22Rv1 (cell line): Measurements from ENCODE around the gene HERC3.
A peak's percentile ranks its signal among the peaks of the same experiment; 100 is the strongest.

ENCODE experiments used
- H3K27ac ChIP-seq: fragments of 450-650 bp; 2 replicates; pipeline ENCODE4 v1.5.1; 2017
- CTCF ChIP-seq: fragments of 450-650 bp; IDR thresholded peaks from 2 replicates; pipeline ENCODE4 v1.5.1; 2017; ENCODE audit warnings: mild to moderate bottlenecking
- ZFX ChIP-seq: fragments of 450-650 bp; IDR thresholded peaks from 2 replicates; pipeline ENCODE4 v1.6.1; 2017; ENCODE audit warnings: antibody characterized with exemption, borderline replicate concordance

The HERC3 gene

GRCh38 chr4:88659890-88660208, 67.6 kb downstream of the HERC3 start:
- TF ChIP-seq CTCF = no peak
- no peak for TF ChIP-seq ZFX
- H3K27ac ChIP-seq = no peak overlapping the region

GRCh38 chr4:88660446-88661294, 68.4 kb downstream of the HERC3 start:
- no peak for TF ChIP-seq CTCF
- no peak for TF ChIP-seq ZFX
- H3K27ac ChIP-seq = no peak overlapping the region

- TF ChIP-seq CTCF (no peak), ZFX (no peak)
- H3K27ac ChIP-seq = no peak overlapping the region
Measured at GRCh38 chr4:88661739-88662138, 69.5 kb downstream of the HERC3 start.

- TF ChIP-seq ZFX (no peak), CTCF (peak; percentile 82)
- no peak overlapping the region for H3K27ac ChIP-seq
Measured at GRCh38 chr4:88672987-88673386, 80.7 kb downstream of the HERC3 start.

- TF ChIP-seq CTCF = no peak
- TF ChIP-seq ZFX = no peak
- no peak overlapping the region for H3K27ac ChIP-seq
Measured at GRCh38 chr4:88673886-88674285, 81.6 kb downstream of the HERC3 start.

GRCh38 chr4:88674565-88674964, 82.3 kb downstream of the HERC3 start:
- TF ChIP-seq ZFX = no peak
- TF ChIP-seq CTCF = no peak
- no peak overlapping the region for H3K27ac ChIP-seq

- H3K27ac ChIP-seq = no peak overlapping the region
- TF ChIP-seq CTCF = no peak
- no peak for TF ChIP-seq ZFX
Measured at GRCh38 chr4:88674979-88675378, 82.7 kb downstream of the HERC3 start.
